ENCODE data around the gene PEAK3.

- TF ChIP-seq ZBTB33 (IDR thresholded peaks at IDR 0.05; ENCODE audit: borderline replicate concordance, low read depth) (no peak), NRF1 (IDR thresholded peaks at IDR 0.05; ENCODE audit: low read depth, low read length) (no peak), GABPA (IDR thresholded peaks at IDR 0.05; ENCODE audit: low read depth) (no peak), MAX (IDR thresholded peaks at IDR 0.05; ENCODE audit: low read depth) (no peak), USF2 (IDR thresholded peaks at IDR 0.05; ENCODE audit: borderline replicate concordance, low read depth, low read length) (no peak)
Measured at GRCh38 chr19:2270157-2270422, 11.9 kb downstream of the PEAK3 start.

Measured in SK-N-SH (cell line).